HG03342 (cell line): ENCODE measurements around the gene EDNRA.
A peak's percentile ranks its signal among the peaks of the same experiment; 100 is the strongest.
"Not testable (repeated sequence)": the region's sequence is repeated elsewhere in the genome, so short reads cannot be mapped to it uniquely, and the experiment has no call there.

Experiments used
- ATAC-seq: cut with Tn5 transposase; IDR thresholded peaks from one replicate; pipeline ENCODE4 v1.9.1; 2021; ENCODE audit warnings: mild to moderate bottlenecking, moderate library complexity; ENCODE audit not compliant: unreplicated experiment

EDNRA gene

GRCh38 chr4:147480891-147481576 is at the start of gene EDNRA:
Gene EDNRA, plus strand, starts transcription at chr4:147481097. Its CDS starts 4,585 bp downstream, at chr4:147485682.
- ATAC-seq = no peak

DNA sequence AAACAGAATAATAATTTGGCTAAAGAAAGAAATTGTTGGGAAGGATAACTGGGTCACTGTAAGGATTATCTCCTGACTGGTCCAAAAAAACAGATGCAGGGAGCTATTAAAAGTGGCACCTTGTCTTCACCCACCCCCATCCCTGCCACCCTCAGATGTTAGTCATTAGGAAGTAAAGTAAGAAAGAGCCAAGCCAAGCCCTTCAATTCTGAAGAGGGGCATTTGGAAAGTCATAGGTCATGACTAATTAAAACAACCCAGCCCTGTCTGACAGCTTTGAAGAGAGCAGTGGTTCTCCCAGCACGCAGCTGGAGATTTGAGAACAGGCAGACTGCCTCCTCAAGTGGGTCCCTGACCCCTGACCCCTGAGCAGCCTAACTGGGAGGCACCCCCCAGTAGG is 46.5 kb upstream of the EDNRA start:
- ATAC-seq = not testable (repeated sequence)

GRCh38 chr4:147440442-147440841 is 40.5 kb upstream of the EDNRA start:
- ATAC-seq = no peak

GRCh38 chr4:147447786-147448185 is 33.1 kb upstream of the EDNRA start:
- no peak for ATAC-seq

- ATAC-seq = no peak
Measured at GRCh38 chr4:147453561-147454141, 27.2 kb upstream of the EDNRA start.

- ATAC-seq = no peak
Measured at GRCh38 chr4:147456706-147457105, 24.2 kb upstream of the EDNRA start.

GRCh38 chr4:147461161-147461560 is 19.7 kb upstream of the EDNRA start:
- no peak for ATAC-seq

DNA sequence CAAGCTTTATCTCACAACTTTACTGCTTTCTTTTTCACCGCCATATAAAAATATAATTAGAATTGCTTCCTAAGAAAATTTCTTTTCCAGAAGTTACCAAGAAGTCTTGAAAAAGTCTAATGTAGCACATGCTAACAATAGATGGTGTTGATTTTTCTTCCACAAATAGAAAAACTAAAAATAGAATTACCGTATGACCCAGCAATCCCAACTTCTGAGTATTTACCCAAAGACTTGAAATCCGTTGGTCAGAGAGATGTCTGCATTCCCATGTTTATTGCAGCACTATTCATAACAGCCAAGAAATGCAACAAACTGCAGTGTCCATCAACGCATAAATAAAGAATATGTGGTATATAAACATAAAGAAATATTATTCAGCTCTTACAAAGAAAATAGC is 17.8 kb upstream of the EDNRA start:
- no peak for ATAC-seq

- ATAC-seq = no peak
Measured at GRCh38 chr4:147465461-147465860, 15.4 kb upstream of the EDNRA start.

DNA sequence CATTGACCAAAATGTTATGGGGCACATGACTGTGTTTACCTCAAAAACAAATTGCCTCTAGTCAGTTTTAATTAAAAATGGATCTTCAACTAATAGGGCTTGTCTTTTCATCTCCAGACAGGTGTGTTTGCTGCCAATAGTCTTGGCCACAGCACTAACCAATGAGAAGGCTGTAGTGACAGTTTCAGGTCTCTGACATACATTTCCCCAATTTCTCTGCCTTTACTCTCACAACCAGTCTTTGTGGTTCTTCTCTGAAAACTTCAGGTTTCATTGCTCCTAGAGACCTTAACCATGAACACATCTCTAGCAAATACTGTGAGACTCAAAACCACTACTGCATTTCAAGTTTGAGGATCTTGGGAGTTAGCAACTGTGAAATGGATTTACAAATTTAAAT is 3.5 kb upstream of the EDNRA start:
- peak; percentile 56 for ATAC-seq

DNA sequence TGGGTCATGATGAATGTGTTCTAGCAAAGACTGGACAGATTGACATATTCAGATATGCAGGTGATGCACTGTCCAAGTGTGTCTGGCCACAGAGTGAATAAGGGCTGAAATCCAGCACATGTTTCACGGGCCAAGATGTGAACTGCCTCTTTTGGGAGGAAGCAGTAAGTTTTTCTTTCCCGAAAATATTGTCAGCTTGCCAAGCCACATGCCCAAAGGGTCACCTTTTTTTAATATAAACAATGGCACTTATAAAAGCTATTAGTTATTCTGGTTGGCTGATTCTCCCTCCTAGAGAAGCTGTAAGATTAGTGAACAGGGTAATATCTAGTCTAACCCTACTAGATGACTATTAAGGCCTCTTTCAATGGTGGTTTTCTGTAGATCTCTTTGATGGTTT is 1.5 kb upstream of the EDNRA start:
- ATAC-seq = no peak

DNA sequence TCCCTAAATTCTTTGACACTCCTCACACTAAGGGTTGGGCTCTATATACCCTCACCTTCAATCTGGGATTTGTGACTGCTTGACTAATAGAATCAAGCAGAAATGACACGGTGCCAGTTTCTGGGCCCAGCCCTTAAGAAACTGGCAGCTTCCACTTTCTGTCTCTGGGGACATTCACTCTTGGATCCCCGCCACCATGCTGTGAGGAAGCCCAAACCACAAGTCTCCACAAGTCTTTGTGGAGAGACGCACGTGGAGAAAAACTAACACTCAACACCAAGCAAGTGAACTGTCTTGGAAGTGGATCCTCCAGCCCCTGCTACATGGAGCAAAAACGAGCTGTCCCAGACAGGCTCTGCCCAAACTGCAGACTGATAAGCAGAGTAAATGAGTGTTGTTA is 1.1 kb upstream of the EDNRA start:
- ATAC-seq = no peak

- ATAC-seq = no peak
Measured at GRCh38 chr4:147480502-147480890, 401 bp upstream of the EDNRA start.

- ATAC-seq = no peak
Measured at GRCh38 chr4:147481577-147482109, 746 bp downstream of the EDNRA start.

GRCh38 chr4:147482281-147482680 is 1.4 kb downstream of the EDNRA start:
- ATAC-seq = no peak

- ATAC-seq = no peak
Measured at GRCh38 chr4:147485167-147485566, 4.3 kb downstream of the EDNRA start.

- no peak for ATAC-seq
Measured at GRCh38 chr4:147487616-147488015, 6.7 kb downstream of the EDNRA start.

DNA sequence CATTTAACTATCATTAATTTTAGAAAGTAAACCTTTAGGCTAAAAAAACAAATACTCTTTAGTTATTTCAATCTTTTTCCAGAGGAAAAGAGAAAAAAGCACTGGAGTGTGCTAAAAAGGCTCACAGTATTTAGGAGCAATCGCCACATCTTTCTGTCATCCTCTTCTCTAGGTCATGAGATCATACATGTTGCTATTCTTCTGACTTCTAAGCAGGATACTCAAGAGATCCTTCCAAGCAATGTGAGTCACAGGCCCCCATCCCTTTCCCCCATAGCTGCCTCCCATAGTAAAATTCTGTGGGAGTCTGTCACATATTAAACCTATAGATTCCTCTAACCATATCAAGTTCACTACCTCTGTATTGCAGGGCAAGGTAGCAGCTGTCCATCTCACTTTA is 7.7 kb downstream of the EDNRA start:
- ATAC-seq = no peak

GRCh38 chr4:147491086-147491485 is 10.2 kb downstream of the EDNRA start:
- no peak for ATAC-seq

- ATAC-seq = no peak
Measured at GRCh38 chr4:147492306-147492705, 11.4 kb downstream of the EDNRA start.

- no peak for ATAC-seq
Measured at GRCh38 chr4:147492761-147493160, 11.9 kb downstream of the EDNRA start.

- ATAC-seq = no peak
Measured at GRCh38 chr4:147493307-147493706, 12.4 kb downstream of the EDNRA start.

GRCh38 chr4:147494301-147494700 is 13.4 kb downstream of the EDNRA start:
- ATAC-seq = no peak
